ENCODE measurements around the gene KLHL3. TPM values are rescaled to one million over a fixed set of nuclear protein-coding genes. Genes with fewer than 3 reads are reported as not detected.

The KLHL3 gene
- total RNA-seq, 1 donor = 9.3 TPM

GRCh38 chr5:137572042-137572695 is 163.7 kb downstream of the KLHL3 start:
- H3K4me3 ChIP-seq (ENCODE audit: low read length) = no peak overlapping the region
- no peaks in the 10 kb centered on the region for H3K27me3 ChIP-seq (ENCODE audit: insufficient read depth, low read length)
- no peaks in the 10 kb centered on the region for H3K9me3 ChIP-seq (ENCODE audit: low read depth, low read length)
- H3K4me1 ChIP-seq (ENCODE audit: insufficient read depth, low read length) = peaks cover 3% of the 10 kb centered on the region

- Histone ChIP-seq H3K27me3 (ENCODE audit: insufficient read depth, low read length) (no peaks in the 10 kb centered on the region), H3K4me3 (ENCODE audit: low read length) (no peak overlapping the region), H3K9me3 (ENCODE audit: low read depth, low read length) (no peaks in the 10 kb centered on the region), H3K4me1 (ENCODE audit: insufficient read depth, low read length) (peaks cover 16% of the 10 kb centered on the region)
Measured at GRCh38 chr5:137570070-137570469, 165.8 kb downstream of the KLHL3 start.

Other genes starting within 250 kb of the KLHL3 start
- gene SPOCK1, start 236.8 kb downstream of the KLHL3 start, total RNA-seq = 0.42 TPM
- gene HNRNPA0, start 18.3 kb upstream of the KLHL3 start, total RNA-seq = 17.3 TPM
- gene MYOT, start 131.8 kb upstream of the KLHL3 start, total RNA-seq = not detected
- not detected for gene PKD2L2, start 153.4 kb upstream of the KLHL3 start, total RNA-seq